ENCODE measurements around the gene DNHD1. TPM values are rescaled to one million over a fixed set of nuclear protein-coding genes. Genes with fewer than 3 reads are reported as not detected.

The DNHD1 gene
- total RNA-seq, 4 donors from 2014 or later: 1.3 to 11.8 (median 7.7) TPM

GRCh38 chr11:6608726-6609501 lies 111.8 kb downstream of the DNHD1 start:
- DNase-seq: no peak
- no peak for TF ChIP-seq POLR2A (IDR thresholded peaks at IDR 0.05)
- TF ChIP-seq, protein P1, sequence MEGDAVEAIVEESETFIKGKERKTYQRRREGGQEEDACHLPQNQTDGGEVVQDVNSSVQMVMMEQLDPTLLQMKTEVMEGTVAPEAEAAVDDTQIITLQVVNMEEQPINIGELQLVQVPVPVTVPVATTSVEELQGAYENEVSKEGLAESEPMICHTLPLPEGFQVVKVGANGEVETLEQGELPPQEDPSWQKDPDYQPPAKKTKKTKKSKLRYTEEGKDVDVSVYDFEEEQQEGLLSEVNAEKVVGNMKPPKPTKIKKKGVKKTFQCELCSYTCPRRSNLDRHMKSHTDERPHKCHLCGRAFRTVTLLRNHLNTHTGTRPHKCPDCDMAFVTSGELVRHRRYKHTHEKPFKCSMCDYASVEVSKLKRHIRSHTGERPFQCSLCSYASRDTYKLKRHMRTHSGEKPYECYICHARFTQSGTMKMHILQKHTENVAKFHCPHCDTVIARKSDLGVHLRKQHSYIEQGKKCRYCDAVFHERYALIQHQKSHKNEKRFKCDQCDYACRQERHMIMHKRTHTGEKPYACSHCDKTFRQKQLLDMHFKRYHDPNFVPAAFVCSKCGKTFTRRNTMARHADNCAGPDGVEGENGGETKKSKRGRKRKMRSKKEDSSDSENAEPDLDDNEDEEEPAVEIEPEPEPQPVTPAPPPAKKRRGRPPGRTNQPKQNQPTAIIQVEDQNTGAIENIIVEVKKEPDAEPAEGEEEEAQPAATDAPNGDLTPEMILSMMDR (IDR thresholded peaks at IDR 0.05): no peak
- WGBS, 2 donors: 73 to 87% methylated on average over 7 to 11 of the region's 14 CpGs
- peaks cover 16 to 88% (median 58%) of the 10 kb centered on the region in 3 donors for H3K4me1 ChIP-seq
- H3K27me3 ChIP-seq: no peaks in the 10 kb centered on the region
- peak overlapping the region; percentile 90 to 99 (median 96) for H3K27ac ChIP-seq
- intact Hi-C loops (cut with DNase I): no loop called here
- no peak overlapping the region for H3K4me3 ChIP-seq
- H3K9me3 ChIP-seq: no peaks in the 10 kb centered on the region
- H3K36me3 ChIP-seq: peaks cover 29 to 38% (median 29%) of the 10 kb centered on the region in 3 donors

- intact Hi-C loops (cut with DNase I): loop anchor here (10.0 kb wide), 1 partner anchor 125 kb away; the partner anchor contains the start of genes ARFIP2 and TIMM10B
- peak overlapping the region; percentile 90 to 99 (median 96) for H3K27ac ChIP-seq
- 76 to 78% methylated on average over 6 to 8 of the region's 8 CpGs for WGBS, 2 donors
- H3K4me3 ChIP-seq: no peak overlapping the region
- peaks cover 16 to 84% (median 56%) of the 10 kb centered on the region in 3 donors for H3K4me1 ChIP-seq
- H3K27me3 ChIP-seq: no peaks in the 10 kb centered on the region
- no peak for TF ChIP-seq POLR2A (IDR thresholded peaks at IDR 0.05)
- TF ChIP-seq, protein P1 (IDR thresholded peaks at IDR 0.05): no peak
- H3K9me3 ChIP-seq: no peaks in the 10 kb centered on the region
- DNase-seq: no peak
- H3K36me3 ChIP-seq: peaks cover 29 to 44% (median 29%) of the 10 kb centered on the region in 3 donors
Observed at GRCh38 chr11:6609502-6610015, 112.5 kb downstream of the DNHD1 start.

DNA sequence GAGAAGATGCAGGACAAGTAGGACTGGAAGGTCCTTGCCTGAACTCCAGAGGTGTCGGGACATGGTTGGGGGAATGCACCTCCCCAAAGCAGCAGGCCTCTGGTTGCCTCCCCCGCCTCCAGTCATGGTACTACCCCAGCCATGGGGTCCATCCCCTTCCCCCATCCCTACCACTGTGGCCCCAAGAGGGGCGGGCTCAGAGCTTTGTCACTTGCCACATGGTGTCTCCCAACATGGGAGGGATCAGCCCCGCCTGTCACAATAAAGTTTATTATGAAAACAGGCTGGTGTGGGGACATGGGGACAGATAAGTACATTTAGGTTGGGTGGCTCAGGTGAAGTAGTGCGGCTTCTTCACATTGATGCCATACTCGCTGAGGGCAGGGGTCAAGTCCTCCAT lies 113.5 kb downstream of the DNHD1 start:
- Histone ChIP-seq H3K4me1 (peaks cover 16 to 73% (median 48%) of the 10 kb centered on the region in 3 donors), H3K36me3 (peaks cover 34 to 54% (median 35%) of the 10 kb centered on the region in 3 donors)

DNA sequence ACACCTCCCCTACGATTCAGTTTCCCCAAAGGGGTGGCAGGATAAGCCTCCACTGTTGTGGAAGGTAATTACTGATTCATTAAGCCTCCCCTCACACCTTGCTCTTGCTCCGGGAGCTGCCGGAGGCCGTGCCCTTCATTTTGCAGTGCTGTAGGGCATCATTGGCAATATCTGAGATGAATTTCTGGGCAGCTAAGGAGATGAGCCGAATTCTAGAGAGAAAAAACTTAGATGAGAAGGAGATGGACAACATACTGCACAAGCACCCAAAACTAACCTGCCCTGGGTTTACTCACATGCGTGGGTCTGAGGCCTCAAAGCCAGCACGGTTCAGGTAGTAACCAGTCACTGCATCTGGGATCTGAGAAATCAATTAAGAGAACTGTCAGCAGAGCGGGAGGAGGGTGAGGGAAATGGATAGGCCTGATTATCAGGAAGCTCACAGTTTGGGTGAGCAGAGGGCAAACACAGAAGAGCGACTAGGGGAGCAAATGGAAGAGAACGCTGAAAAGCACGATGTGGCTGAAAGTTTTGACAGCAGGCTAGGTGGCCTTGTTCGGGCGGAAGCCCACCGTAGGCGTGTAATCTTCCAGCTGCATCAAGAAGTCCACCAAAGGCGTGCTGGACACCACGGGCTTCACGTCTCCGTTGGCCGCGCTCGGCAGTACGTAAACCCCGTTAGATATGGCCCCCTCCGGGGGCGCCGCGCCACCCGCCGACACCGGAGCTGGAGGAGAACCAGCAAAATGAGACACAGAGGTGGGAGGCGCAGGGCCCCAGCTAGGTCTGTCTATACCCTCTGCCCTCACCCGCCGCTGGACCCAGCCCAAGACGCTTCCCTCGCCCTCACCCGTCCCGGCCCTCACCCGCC lies 114.2 kb downstream of the DNHD1 start:
- H3K4me3 ChIP-seq: peak overlapping the region; percentile 83 to 92 (median 90)
- WGBS, 2 donors: 8 to 10% methylated on average over 25 to 31 of the region's 39 CpGs
- peak overlapping the region; percentile 93 to 99 (median 98) for H3K27ac ChIP-seq
- H3K9me3 ChIP-seq: no peaks in the 10 kb centered on the region
- DNase-seq: no peak
- peaks cover 34 to 61% (median 36%) of the 10 kb centered on the region in 3 donors for H3K36me3 ChIP-seq
- TF ChIP-seq, protein P1 (IDR thresholded peaks at IDR 0.05): no peak
- TF ChIP-seq POLR2A (IDR thresholded peaks at IDR 0.05): no peak
- H3K27me3 ChIP-seq: no peaks in the 10 kb centered on the region
- intact Hi-C loops (cut with DNase I): loop anchor here (10.0 kb wide), 1 partner anchor 127 kb away; the partner anchor contains the start of genes ARFIP2 and TIMM10B
- H3K4me1 ChIP-seq: peaks cover 16 to 66% (median 42%) of the 10 kb centered on the region in 3 donors

More for the DNA sequence above, 113.5 kb downstream of the DNHD1 start:
- Histone ChIP-seq H3K9me3 (no peaks in the 10 kb centered on the region), H3K27ac (peak overlapping the region; percentile 93 to 99 (median 98)), H3K27me3 (no peaks in the 10 kb centered on the region), H3K4me3 (peak overlapping the region in 2 of 4 donors; percentile 92)
- DNase-seq: no peak
- no peak for TF ChIP-seq POLR2A (IDR thresholded peaks at IDR 0.05)
- TF ChIP-seq, protein P1 (IDR thresholded peaks at IDR 0.05): no peak
- 81 to 100% methylated on average over 2 to 3 of the region's 6 CpGs for whole genome bisulfite sequencing, 2 donors
- intact Hi-C loops (cut with DNase I): loop anchor here (10.0 kb wide), 1 partner anchor 126 kb away; the partner anchor contains the start of genes ARFIP2 and TIMM10B
